ENCODE measurements around the gene ADIRF. TPM values are rescaled to one million over a fixed set of nuclear protein-coding genes. Genes with fewer than 3 reads are reported as not detected.
A peak's percentile ranks its signal among the peaks of the same experiment; 100 is the strongest.

ADIRF gene
- total RNA-seq, 1 donor from 2014 or later, result not detected

GRCh38 chr10:86962136-86962980, 5.9 kb upstream of the ADIRF start:
- H3K4me1 ChIP-seq, result peaks cover 14% of the 10 kb centered on the region
- no peak overlapping the region for H2AFZ ChIP-seq (replicated peaks)
- no peaks in the 10 kb centered on the region for H3K79me2 ChIP-seq (ENCODE audit: low read depth)
- no peak overlapping the region for H3K27ac ChIP-seq
- Mint-ChIP-seq H3K4me1 (peaks cover 34% of the 10 kb centered on the region), H3K27ac (peak overlapping the region; percentile 74), H3K4me3 (no peak overlapping the region), H3K27me3 (ENCODE audit: insufficient read depth, low read depth) (peaks cover 2% of the 10 kb centered on the region), H3K9me3 (no peaks in the 10 kb centered on the region), H3K36me3 (no peaks in the 10 kb centered on the region)
- H3K36me3 ChIP-seq, result no peaks in the 10 kb centered on the region
- H3K4me3 ChIP-seq, result no peak overlapping the region
- H4K20me1 ChIP-seq (ENCODE audit: low read depth), result no peaks in the 10 kb centered on the region
- DNase-seq (ENCODE audit: low spot score), result no peak
- no peaks in the 10 kb centered on the region for H3F3A ChIP-seq (ENCODE audit: low read depth)
- H3K9ac ChIP-seq, result no peak overlapping the region
- H3K27me3 ChIP-seq, result no peaks in the 10 kb centered on the region
- no peak overlapping the region for H3K4me2 ChIP-seq
- H3K9me3 ChIP-seq (ENCODE audit: low read depth), result no peaks in the 10 kb centered on the region
- TF ChIP-seq EZH2phosphoT487 (IDR thresholded peaks at IDR 0.05), result no peak
- no peak for TF ChIP-seq CTCF (IDR thresholded peaks at IDR 0.05)
- no peak for TF ChIP-seq EZH2 (IDR thresholded peaks at IDR 0.05)

- DNase-seq (ENCODE audit: low spot score), result no peak
- TF ChIP-seq CTCF (IDR thresholded peaks at IDR 0.05) (no peak), EZH2 (IDR thresholded peaks at IDR 0.05) (no peak), EZH2phosphoT487 (IDR thresholded peaks at IDR 0.05) (no peak)
- no peaks in the 10 kb centered on the region for H3K27me3 ChIP-seq
- peaks cover 14% of the 10 kb centered on the region for H3K4me1 ChIP-seq
- H3K9me3 ChIP-seq (ENCODE audit: low read depth), result no peaks in the 10 kb centered on the region
- H3K4me1 Mint-ChIP-seq, result peaks cover 32% of the 10 kb centered on the region
- H3K79me2 ChIP-seq (ENCODE audit: low read depth), result no peaks in the 10 kb centered on the region
- H4K20me1 ChIP-seq (ENCODE audit: low read depth), result no peaks in the 10 kb centered on the region
- no peak overlapping the region for H3K4me3 Mint-ChIP-seq
- no peaks in the 10 kb centered on the region for H3K9me3 Mint-ChIP-seq
- peaks cover 2% of the 10 kb centered on the region for H3K27me3 Mint-ChIP-seq (ENCODE audit: insufficient read depth, low read depth)
- no peaks in the 10 kb centered on the region for H3K36me3 Mint-ChIP-seq
- H3F3A ChIP-seq (ENCODE audit: low read depth), result no peaks in the 10 kb centered on the region
- H3K36me3 ChIP-seq, result no peaks in the 10 kb centered on the region
- H3K4me3 ChIP-seq, result no peak overlapping the region
- H3K27ac Mint-ChIP-seq, result no peak overlapping the region
- H3K27ac ChIP-seq, result no peak overlapping the region
- H2AFZ ChIP-seq (replicated peaks), result no peak overlapping the region
- no peak overlapping the region for H3K4me2 ChIP-seq
- no peak overlapping the region for H3K9ac ChIP-seq
Observed at GRCh38 chr10:86962981-86963310, 5.3 kb upstream of the ADIRF start.

DNA sequence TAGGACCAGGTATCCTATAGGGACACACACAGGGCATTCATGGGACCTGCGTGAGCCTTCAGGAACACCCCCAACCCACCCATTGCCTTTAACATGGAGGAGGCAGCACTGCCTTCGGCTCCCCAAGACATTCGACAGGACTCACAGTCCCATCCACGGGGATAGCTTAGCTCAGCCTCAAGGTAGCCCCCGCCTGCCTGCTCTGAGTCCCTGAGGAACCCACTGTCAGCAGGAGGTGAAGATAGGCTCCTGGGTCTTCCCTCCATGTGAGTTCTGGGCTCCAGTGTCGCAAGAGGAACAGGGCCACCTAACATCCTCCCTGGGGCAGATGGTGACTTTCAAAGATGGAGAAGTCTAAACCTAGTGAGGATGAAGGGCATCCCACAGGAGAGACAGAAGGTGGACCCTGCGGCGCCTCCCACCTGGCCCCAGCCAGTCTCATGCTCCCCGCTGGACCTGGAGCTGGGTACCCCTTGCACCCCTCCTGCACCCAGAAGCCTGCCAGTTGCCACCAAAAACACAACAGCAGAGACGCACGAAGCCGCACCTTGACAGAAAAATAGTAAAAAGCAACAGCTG, 4.9 kb upstream of the ADIRF start:
- no peak for DNase-seq (ENCODE audit: low spot score)
- Mint-ChIP-seq H3K36me3 (no peaks in the 10 kb centered on the region), H3K27me3 (ENCODE audit: insufficient read depth, low read depth) (peaks cover 2% of the 10 kb centered on the region), H3K4me3 (no peak overlapping the region), H3K27ac (no peak overlapping the region), H3K4me1 (peaks cover 31% of the 10 kb centered on the region), H3K9me3 (no peaks in the 10 kb centered on the region)
- H4K20me1 ChIP-seq (ENCODE audit: low read depth), result no peaks in the 10 kb centered on the region
- no peak overlapping the region for H3K4me3 ChIP-seq
- no peaks in the 10 kb centered on the region for H3K27me3 ChIP-seq
- H2AFZ ChIP-seq (replicated peaks), result no peak overlapping the region
- no peaks in the 10 kb centered on the region for H3K79me2 ChIP-seq (ENCODE audit: low read depth)
- no peak overlapping the region for H3K4me2 ChIP-seq
- no peaks in the 10 kb centered on the region for H3F3A ChIP-seq (ENCODE audit: low read depth)
- H3K4me1 ChIP-seq, result peaks cover 14% of the 10 kb centered on the region
- no peaks in the 10 kb centered on the region for H3K9me3 ChIP-seq (ENCODE audit: low read depth)
- H3K36me3 ChIP-seq, result no peaks in the 10 kb centered on the region
- TF ChIP-seq CTCF (IDR thresholded peaks at IDR 0.05) (no peak), EZH2 (IDR thresholded peaks at IDR 0.05) (no peak), EZH2phosphoT487 (IDR thresholded peaks at IDR 0.05) (no peak)
- no peak overlapping the region for H3K9ac ChIP-seq
- no peak overlapping the region for H3K27ac ChIP-seq
